ENCODE results near the gene NPRL2.

The NPRL2 gene

DNA sequence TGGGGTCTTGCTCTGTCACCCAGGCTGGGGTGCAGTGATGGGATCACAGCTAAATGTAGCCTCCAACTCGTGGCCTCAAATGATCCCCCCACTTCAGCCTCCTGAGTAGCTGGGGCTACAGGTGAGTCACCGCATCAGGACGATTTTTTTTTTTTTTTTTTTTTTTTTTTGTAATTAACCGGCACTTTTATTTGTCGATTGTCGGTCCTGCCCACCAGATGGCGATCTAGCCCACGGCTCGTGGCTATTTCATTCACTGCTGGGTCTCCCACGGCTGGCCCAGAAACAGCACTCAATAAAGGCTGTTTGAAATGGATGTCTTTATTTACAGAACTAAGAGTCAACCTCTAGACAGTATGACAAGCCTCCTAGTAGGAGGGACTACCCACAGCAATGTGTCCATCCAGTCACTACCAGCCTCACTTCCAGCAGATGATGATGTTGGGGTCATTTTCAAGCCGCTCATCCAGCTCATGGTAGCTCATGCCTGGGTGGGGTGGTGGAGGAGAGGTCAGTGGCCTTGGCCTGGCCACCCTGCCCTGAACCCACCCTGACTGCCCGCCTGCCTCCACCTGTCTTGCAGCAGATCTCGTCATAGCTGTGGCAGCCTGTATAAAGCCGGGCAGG, 3.3 kb downstream of the NPRL2 start:
- DNase-seq: peak; percentile 73

DNA sequence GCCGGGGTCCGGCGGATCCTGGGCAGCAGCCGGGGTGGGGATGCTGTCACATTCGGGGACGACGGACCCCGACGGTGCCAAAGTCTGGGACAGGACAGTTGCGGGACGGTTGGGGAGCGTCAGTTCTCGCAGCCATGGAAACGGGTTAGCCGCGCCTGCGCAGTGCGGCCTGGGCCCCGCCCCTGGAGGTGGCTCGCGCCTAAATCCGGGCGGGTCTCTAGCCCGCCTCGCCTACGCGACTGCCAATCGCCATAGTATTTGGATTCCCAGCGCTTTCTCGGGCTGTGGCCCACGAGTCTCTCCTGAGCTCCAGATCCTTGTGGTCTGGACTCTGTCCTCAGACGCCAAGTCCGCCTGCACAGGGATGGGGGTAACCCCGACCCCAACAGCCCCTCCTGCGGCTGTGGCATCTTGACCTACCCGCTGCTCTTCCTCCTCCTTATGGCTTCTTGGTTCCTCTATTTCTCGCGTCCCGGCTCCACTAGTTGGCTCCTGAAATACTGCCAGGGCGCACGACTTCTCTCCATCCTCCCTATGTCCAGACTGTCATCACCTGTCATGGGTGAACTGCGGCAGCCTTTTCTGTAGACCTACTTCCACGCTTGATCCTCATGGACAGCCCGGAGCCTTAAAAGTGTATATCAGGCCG, 4.9 kb downstream of the NPRL2 start, which contains the start of gene ZMYND10:
Gene ZMYND10, minus strand, starts transcription at position 147 of the 649 bp plus-strand sequence. CDS start 153 bp downstream, outside the sequence.
- peak; percentile 69 for DNase-seq

DNA sequence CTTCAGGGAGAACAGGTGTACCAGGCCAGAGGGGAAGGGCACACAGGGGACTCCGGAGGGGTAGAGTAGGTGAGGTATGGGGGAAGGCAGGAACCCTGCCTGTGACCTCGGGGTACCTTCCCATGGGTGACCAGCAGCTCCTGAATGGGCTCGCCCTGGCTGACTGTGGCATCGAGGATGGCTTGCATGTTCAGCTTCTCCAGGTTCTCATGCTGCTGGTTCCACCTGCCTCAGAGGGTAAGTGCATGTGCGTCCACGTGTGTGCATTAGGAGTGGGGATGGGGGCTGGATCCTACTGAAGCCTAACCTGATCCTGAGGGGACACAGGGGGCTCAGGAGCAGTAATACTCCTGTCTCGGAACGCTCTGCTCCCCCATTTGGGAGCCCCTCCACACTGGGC, 5.6 kb downstream of the NPRL2 start:
- no peak for DNase-seq

DNA sequence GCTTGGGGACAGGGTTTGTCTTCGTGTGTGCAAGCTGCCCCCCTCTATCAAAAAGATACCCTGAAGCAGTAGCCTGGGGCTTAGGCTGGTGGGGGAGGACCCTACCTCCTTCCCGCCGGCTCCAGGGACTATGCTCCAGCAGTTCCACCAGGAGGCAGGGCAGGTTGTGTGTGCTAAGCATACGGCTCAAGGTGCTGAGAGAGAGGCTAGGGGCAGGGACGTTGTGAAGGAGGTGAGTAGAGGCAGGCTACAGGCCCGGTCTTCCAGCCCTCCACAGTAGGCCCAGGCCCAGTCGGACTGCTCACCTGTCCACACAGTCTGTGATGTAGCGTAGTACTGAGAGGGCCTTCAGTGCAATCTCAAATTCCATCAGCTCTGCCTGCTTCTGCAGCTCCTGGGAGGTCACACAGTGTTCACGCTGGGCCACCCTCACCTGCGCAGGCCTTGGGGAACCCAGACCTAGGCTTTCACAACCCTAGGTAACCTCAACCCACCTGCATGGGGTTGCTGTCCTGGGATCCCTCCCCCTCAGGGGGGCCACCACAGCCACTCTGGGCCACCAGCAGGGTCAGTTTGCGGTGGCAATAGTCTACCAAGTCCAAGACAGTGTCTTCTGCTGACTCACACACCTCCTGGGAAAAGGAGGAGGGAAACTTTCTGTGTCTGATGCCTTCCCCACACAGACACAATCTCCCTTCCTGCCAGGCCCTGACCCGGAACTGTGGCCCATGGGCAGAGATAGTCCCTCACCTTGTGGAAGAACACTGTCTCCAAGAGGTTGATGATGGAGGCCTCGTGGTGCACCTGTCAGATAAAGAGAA, 7.6 kb downstream of the NPRL2 start:
- no peak for DNase-seq

DNA sequence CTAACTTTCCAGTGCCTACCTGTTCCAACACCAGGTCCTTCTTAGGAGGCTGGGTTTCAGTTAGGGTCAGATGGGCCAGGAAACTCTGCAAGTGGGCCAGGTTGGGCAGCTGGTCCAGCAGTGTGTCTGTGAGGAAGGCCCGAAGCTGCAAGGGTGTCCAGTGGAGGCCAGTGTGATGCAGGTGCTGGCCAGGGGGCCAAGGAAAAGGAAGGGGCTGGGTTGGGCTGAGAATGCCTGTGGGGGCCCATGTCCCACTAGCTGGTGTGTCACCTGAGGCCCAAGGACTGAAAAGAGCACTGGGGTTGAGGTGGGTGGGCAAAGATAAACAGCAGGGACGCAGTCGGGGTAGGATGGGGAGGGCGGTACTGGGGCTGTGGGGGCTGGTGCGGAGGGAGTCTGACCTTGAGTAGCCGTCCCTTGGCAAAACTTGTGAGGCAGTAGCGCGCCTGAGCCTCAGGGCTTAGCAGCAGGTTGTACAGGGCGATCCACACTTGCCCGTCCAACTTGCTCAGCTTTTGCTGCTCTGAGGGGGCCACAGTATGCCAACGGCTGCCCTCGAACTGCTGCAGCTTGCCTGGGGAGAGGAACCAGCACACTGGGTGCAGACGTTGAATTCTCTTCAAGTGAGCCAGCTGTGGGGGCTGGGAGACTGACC, 8.5 kb downstream of the NPRL2 start:
- DNase-seq: no peak

DNA sequence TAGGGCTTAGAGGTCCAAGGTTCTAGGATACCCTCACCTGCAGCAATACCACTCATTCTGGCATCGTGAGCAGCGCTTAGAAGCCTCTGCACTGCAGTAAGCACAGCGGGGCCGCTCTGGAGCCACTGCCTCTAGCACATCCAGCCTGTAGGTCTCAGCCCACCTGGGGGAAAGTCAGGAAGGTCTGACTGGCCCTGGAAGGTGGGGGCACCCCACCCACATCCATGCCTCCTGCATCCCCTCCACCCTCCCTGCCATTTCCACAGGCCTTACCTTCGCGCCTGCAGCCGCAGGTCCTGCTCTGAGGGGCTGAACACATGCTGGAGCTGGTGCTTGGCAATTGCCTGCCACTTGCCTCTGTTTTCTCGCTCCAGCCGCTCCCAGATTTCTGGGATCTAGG, 9.0 kb downstream of the NPRL2 start:
- DNase-seq: no peak

DNA sequence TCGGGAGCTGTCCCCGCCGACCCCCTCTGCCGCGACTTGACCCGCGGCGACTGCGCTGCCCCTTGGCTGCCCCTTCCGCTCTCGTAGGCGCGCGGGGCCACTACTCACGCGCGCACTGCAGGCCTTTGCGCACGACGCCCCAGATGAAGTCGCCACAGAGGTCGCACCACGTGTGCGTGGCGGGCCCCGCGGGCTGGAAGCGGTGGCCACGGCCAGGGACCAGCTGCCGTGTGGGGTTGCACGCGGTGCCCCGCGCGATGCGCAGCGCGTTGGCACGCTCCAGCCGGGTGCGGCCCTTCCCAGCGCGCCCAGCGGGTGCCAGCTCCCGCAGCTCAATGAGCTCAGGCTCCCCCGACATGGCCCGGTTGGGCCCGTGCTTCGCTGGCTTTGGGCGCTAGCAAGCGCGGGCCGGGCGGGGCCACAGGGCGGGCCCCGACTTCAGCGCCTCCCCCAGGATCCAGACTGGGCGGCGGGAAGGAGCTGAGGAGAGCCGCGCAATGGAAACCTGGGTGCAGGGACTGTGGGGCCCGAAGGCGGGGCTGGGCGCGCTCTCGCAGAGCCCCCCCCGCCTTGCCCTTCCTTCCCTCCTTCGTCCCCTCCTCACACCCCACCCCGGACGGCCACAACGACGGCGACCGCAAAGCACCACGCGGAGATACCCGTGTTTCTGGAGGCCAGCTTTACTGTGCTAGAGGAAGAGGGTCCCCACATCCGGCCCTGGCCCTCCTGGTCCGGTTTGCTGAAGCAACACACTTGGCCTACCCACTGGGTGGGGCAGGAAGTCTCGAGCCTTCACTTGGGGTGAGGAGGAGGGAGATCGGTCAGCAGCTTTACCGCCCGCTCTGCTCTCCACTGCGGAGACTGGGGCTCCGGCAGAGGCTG, 9.9 kb downstream of the NPRL2 start, which contains the start of gene RASSF1:
Gene RASSF1, minus strand, starts transcription at position 389 of the 882 bp plus-strand sequence. Its CDS starts 31 bp downstream, at position 358.
- DNase-seq: peak; percentile 55

DNA sequence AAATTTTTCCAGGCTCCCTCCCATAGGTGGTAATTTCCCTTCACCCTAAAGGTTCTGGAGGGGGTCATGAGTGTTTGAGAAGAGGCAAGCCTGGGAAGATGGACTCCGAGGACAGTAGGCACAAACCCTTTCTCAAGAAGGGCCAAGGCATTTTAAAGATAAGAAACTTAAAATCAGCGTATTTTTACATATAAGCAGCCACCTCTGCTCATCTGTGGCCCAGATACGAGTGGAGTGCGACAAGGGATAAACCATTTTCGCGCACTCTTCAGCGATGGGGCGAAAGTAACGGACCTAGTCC, 10.5 kb downstream of the NPRL2 start:
- DNase-seq: no peak

DNA sequence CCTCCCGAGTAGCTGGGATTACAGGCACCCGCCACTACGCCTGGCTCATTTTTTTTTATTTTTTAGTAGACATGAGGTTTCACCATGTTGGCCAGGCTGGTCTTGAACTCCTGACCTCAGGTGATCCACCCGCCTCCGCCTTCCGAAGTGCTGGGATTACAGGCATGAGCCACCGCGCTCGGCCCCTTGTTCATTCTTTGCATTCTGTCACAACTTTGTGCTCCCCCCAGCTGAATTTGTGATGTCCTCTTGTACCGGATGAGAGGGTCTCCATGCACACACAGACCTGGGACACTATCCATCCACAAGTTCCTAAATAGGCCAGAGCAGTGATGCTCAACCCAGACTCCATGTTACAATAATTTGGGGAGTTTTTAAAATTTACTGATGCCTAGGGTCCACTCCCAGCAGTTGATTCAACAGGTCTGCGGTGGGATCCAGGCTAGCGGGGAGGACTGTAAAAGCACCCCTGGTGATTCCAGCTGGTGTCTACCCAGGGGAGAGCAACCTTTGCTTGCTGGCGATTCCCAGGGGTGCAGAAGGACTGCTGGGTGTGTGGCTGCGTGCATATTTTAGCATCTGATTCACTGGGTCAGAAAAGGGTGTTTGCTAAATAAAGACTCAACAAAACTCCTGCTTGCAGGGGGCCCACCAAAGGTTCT, 11.0 kb downstream of the NPRL2 start:
- DNase-seq: no peak

DNA sequence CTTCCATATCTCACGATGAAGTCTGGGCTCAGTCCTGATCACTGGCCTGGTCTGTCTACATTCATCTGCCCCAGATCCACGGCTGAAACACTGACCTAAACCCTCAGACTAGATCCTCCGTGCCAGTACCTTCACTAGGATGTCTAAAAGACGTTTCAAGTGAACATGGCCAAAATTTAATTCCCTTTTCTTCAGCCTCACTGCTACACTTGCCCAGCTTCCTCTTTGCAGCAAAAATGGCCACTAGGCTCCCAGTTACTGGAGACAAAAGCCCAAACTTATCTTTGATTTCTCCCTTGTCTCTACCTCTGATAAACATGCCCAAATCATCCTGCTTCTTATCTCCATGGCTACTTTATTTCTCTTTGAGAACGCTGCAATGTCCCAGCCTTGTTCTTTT, 11.6 kb downstream of the NPRL2 start:
- DNase-seq: no peak

DNA sequence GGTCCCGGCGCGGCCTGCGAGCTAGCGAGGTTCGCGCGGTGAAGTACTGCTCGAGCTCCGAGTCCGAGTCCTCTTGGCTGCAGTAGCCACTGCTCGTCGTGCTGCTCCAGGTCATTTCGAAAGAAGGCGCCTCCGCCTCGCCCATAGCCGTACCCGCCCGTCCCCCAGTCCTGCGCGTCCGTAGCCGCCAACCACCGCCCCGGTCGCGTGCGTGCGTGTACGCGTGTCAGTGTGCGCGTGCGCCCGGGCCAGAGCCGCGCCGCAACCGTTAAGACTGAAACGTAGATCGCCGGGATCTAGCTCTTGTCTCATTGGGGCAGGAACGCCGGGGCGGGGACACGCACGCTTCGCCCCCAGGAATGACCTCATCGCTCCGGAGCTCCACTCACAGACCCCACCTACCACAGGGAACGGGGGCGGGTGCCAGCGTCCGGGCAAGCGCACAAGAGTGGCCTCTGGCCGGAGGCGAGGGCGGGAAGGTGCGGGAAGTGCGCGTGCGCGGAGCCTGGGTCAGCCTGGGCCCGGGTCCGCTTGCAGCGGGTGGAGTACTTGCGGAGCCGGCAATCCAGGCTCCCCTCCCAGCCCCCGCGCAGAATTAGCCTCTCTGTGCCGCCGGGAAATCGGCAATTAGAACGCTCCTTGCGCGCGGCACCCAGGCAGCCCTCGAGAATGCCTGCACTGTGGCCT, 13.3 kb downstream of the NPRL2 start:
- DNase-seq: peak; percentile 89

DNA sequence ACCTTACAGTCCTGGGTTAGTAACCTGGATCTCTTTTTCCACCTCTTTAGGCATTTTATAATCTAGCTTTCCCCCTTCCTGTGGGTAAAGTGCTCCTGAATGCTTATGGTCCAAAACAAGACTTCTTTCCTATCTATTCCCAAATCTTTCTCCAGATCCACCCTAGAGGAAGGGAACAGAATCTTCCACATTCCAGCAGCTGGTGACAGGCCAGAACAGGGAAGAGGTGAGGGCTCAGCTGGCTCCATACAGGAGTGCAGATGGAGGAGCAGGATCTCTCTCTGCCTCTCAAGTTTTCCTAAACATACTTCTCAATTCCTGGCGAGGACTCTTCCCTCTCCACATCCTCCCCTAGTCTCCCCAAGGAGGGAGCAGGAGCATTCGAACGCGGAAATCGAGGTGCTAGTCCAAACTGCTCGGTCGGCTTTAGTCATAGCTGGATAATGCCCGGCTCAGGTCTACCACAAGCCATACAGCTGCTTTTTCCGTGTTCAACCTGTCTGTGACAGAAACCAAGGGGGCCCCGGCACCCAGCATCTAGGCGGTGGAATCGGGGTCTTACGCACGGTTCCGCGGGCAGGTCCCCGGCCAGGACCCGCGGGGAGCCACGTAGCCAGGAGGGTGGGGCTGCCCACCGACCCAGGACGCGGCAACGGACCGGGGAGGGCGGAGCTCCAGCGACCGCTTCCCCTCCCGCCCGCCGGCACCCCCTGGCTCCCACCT, 14.0 kb downstream of the NPRL2 start:
- DNase-seq: no peak

DNA sequence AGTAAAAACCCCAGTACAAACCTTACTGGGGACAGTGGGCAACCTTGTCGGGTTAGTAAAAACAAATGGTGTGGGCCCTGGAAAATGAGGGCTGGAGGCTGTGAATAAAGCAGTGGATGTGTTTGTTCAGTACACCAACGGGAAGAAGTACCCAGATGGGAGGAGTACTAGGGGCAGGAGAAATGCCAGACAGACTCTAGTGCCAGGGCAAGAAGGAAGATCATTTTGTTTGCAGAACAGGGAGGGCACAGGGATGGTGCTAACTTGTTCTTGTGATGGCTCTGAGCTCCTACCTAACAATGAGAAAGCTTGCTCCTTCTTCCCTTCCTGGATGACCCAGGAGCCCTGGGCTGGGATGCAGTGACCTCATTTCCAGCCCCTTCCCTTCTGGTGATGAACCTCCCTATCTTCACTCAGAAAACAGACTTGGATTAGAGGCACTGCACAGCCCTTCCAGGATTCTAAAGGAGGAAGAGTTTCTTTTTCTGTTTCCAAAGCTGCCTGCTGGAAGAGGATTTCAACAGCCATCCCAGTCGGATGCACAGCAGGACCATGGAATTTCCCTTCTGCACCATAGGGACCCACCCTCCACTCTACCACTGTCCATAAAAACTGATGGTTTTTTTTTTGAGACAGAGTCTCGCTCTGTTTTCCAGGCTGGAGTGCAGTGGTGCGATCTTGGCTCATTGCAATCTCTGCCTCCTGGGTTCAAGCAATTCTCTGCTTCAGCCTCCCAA, 16.1 kb downstream of the NPRL2 start:
- no peak for DNase-seq

DNA sequence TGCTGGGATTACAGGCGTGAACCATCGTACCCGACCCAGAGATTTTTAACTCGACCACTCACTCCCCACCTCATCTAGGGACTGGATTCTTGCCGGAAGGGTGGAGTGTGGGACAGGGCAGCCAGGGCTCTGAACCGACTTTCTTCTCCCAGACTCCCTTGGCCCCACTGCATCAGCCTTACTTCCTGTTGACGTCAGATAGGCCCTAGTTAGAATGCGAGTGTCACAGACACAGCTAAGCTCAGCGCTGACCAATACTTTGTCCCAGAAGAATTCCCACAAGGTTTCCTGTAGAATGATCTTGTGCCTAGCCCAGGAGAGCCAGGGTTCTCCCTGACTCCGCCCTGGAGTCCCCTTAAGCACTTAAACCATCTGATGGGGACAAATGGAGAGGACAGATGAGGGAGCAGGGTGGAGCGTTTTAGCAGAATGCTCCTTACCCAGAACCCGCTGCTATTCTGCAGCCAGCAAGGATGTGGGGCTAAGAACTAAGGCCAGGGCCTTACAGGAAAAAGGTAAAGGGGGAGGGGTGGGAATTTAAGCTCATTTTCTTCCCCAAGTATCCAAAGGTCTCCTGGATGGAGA, 16.7 kb downstream of the NPRL2 start:
- no peak for DNase-seq

DNA sequence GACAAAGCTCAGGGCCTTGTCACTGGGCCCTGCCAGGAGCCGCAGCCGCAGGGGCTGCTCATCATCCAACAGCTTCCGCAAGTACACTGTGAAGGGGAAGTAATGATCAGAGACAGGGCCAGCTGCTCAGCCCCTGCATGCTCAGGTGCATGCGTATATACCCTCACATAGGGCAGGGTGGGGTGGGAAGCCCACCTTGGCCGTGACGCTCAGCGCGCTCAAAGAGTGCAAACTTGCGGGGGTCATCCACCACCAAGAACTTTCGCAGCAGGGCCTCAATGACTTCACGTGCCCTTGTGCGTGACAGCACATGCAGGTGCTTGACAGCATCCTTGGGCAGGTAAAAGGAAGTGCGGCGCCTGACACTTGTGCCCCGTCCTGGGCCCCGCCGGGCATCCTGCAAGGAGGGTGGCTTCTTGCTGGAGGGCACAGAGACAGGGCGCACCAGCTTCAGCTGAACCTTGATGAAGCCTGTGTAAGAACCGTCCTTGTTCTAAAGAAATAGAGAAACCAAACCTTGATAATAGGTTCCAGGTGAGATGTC, 19.1 kb downstream of the NPRL2 start:
- DNase-seq: no peak

DNA sequence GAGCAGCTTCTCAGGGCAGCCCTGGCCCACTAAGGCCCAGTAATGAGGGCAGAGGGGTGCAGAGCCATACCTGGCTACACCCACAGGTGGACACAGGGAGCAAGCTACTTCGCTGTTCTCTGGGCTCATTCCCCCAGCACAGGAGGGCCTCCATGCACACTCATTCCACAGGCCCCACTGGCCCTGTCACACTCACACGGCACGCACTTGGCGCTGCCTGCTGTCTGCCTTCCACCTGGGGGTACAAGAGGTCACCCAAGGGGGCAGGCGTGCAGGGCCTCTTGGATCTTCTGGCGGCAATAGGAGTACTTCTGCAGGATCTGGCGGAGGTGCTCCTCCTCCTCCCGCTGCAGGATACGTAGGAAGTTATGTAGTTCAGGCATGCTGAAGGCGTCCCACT, 20.2 kb downstream of the NPRL2 start:
- DNase-seq: no peak

DNA sequence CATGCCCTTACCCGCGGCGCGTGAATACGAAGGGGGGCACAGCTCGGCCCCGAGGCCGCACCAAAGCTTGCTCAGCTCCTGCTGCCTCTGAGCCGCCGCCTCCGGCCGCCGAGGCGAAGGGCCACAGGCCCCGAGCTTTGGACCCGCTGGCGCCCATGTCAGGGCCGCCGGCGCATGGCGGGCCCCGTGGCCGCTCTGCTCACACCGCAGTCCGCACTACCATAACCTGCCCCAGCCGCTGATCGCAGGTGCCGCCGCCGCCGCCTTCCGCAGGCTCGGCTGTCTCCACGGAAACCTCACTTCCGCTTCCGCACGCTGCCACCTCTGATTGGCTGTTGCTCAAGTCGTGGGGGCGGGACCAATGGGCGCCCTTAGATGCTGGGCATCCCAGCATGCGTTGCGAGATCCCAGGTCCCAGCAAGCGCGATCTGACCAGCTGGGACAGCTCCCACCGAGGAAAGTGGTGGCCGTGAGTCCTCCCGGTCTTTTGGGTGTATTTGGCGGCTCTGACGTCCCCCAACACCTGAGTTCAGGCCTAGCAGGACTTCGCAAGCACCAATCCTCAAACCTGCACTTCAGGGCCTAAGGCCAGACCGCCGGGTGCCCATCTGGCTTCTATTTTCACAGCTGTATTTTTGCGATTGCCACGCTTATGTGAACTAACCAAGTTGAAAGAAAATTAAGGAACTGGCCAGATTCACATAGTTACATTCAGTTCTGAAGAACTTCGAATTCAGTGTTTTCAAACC, 22.5 kb downstream of the NPRL2 start, which contains the start of gene TUSC2:
Gene TUSC2, minus strand, starts transcription at position 281 of the 749 bp plus-strand sequence. Its CDS starts 124 bp downstream, at position 157.
- DNase-seq: peak; percentile 92

DNA sequence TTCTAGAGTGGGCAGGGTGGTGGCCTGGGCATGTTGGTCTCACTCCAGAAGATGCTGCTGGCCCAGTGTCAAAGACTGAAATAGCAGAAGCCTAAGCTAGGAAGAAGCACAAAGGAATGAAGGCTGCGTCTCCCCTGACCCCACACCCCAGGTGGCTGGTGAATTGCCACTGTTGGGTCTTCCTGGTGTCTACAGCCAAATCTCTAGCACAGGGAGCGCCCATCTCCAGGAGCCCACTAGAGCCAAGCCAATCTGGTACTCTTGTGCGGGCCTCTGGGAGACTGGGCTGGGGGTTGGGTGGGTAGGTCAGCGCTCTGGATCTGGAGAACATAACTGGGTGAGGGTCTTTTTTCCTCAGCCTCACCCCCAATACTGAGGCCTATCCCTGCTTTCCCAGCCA, 23.4 kb downstream of the NPRL2 start:
- no peak for DNase-seq

Measured in activated effector memory CD4-positive, alpha-beta T cell treated with Interleukin-2 at 50 U/mL for 16 hours (primary cell).